CD4-positive, alpha-beta T cell treated with Interleukin-4 for 1 hour (primary cell): ENCODE measurements around the gene TPSAB1.
"Not testable (repeated sequence)": the region's sequence is repeated elsewhere in the genome, so short reads cannot be mapped to it uniquely, and the experiment has no call there.

Source experiments
- DNase-seq, 2 donors: peaks; one replicate each; pipeline ENCODE4 v3.0.0-alpha.2; 2020 to 2022

The TPSAB1 gene

GRCh38 chr16:1240436-1240835, at the start of gene TPSAB1:
TSS of gene TPSAB1 (plus strand) at chr16:1240705. CDS start at chr16:1240939, 234 bp downstream.
- DNase-seq = not testable (repeated sequence)

GRCh38 chr16:1190789-1191188, 49.7 kb upstream of the TPSAB1 start:
- DNase-seq = not testable (repeated sequence)

GRCh38 chr16:1192384-1193073, 48.0 kb upstream of the TPSAB1 start:
- DNase-seq = no peak

GRCh38 chr16:1193143-1193824, 47.2 kb upstream of the TPSAB1 start:
- DNase-seq = no peak

DNA sequence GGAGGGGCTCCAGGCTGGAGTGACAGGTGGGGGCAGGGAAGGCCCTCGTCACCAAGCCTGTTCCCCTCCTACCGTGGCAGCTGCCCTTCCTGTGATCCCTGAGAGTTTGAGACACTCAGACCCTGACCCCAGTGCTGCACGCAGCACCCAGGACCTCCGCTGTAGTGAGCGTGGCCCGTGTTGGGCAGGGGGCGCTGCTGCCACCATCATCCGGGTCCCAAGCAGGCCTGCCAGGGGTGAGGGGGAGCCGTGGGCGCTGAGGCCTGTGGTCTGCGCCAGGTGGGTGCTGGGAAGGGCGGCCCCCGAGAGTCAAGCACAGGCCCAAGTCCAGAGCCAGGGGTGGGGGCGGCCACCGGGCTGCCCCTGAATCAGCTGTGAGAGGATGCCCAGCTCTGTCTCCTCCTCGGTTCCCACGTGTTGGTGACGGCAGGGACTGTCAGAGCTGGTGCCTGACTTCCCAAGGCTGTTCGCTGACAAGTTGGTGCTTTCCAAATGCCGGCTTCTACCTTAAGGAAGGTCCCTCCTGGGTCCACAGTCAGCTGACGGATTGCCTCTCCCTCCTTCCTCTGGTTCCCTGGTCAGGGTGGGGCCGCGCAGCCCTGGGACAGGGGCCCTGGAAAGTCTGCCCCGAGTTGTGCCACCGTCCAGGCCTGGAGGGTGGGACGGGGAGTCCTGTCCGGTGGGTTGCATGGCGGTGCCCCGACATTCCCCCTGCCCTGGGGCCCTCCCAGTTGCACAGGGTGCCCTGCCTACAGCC, 46.5 kb upstream of the TPSAB1 start:
- no peak for DNase-seq

DNA sequence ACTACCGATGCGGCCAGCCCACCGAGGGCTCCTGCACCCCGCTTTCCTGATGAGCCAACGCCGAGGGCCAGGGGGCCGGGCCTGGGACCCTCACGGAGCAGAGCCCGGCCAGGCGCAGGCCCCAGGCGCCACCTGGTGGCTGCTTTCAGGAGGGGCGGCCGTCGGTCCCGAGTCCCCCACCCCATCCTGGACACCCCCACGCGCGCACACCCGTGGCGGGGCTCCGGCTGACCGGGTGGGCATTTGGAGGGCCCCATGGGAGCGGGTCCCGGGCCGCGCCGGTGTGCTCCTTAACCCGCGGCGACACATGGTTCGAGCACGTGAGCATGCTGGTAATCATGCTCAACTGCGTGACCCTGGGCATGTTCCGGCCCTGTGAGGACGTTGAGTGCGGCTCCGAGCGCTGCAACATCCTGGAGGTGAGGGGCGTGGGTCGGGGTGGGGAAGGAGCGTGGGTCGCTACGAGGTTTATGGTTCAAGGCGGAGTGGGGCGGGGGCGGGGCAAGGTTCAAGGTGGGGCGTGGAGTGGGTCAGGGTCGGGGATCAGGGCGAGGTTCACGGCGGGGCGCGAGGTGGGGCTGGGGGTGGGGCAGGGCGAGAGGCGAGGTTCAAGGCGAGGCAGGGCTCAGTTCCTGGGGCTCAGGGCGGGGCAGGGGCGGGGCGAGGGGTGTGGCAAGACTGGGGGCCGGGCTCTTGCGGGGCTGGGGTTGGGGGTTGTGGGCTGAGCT, 45.7 kb upstream of the TPSAB1 start:
- DNase-seq = peak in 1 of 2 donors; percentile 7

DNA sequence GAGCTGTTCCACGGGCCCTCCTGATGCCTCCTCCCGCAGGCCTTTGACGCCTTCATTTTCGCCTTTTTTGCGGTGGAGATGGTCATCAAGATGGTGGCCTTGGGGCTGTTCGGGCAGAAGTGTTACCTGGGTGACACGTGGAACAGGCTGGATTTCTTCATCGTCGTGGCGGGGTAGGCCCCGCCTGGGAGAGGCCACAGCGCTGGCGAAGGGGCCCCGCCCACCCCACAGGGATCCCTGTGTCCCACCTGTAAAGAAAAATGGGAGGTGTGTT, 45.2 kb upstream of the TPSAB1 start:
- DNase-seq = no peak

DNA sequence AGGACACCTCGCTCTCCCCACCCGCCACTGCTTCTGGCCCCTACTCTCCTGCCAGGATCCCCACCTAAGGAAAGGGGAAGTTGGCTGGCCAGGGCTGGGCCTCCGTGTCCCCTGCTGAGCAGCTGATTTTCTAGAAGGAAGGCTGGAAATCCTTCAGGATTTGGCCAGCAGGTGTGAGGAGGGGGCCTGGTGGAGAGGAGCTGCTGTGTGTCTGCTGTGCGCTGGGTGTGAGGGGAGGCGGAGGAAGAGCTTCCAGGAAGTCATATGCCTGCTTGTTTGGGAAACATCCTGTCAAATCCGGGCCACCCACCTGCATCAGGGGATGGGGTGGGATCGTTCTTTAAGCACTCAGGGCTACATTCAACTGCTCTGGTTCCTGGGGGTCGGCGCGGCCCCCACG, 44.0 kb upstream of the TPSAB1 start:
- no peak for DNase-seq

GRCh38 chr16:1197237-1197866, 43.2 kb upstream of the TPSAB1 start:
- DNase-seq = no peak

DNA sequence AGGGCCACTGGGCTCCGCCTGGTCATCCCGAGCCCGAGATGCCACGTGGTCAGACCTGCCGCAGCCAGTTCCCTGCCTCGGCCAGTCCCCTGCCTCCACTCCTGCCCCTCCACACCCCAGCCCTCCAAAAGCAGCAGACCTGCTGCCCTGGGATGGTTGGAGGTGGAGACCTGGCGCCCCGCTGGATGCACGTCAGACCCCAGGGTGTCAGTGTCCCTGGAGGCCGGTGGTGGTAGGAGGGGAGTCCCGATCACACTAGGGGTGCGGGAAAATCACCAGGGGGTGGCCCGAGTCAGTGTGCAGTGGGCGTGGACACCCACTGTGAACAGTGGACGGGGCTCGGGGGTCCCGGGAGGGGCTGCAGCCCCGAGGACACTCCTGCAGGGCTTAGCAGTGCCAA, 42.3 kb upstream of the TPSAB1 start:
- no peak for DNase-seq

GRCh38 chr16:1198671-1199346, 41.7 kb upstream of the TPSAB1 start:
- not testable (repeated sequence) for DNase-seq

- no peak for DNase-seq
These were observed 41.0 kb upstream of the TPSAB1 start for GRCh38 chr16:1199347-1200013.

DNA sequence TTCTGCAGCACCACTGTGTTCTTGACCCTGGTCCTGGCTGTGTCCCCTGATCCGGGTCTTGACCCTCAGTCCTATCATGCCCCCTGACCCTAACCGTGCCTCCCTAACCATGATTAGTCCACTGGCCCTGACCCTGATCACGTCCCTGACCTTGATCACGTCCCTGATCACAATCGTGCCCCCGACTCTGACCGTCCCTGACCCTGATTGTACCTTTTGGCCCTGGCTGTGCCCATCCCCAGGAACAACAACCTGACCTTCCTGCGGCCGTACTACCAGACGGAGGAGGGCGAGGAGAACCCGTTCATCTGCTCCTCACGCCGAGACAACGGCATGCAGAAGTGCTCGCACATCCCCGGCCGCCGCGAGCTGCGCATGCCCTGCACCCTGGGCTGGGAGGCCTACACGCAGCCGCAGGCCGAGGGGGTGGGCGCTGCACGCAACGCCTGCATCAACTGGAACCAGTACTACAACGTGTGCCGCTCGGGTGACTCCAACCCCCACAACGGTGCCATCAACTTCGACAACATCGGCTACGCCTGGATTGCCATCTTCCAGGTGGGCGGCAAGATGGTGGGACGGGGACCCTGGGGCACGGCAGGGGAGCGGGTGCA, 40.4 kb upstream of the TPSAB1 start:
- no peak for DNase-seq

GRCh38 chr16:1201444-1201843, 39.1 kb upstream of the TPSAB1 start:
- DNase-seq = no peak

GRCh38 chr16:1202274-1202673, 38.2 kb upstream of the TPSAB1 start:
- DNase-seq = no peak

DNA sequence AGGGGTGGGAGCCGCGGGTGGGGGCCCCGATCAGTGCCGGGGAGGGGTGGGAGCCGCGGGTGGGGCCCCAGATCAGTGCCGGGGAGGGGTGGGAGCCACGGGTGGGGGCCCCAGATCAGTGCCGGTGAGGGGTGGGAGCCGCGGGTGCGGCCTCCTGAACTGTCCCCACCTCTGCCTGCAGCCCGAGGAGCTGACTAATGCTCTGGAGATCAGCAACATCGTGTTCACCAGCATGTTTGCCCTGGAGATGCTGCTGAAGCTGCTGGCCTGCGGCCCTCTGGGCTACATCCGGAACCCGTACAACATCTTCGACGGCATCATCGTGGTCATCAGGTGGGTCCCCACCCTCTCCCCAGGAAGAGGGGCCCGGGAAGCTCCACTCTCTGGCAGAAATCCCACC, 35.6 kb upstream of the TPSAB1 start:
- DNase-seq = no peak

DNA sequence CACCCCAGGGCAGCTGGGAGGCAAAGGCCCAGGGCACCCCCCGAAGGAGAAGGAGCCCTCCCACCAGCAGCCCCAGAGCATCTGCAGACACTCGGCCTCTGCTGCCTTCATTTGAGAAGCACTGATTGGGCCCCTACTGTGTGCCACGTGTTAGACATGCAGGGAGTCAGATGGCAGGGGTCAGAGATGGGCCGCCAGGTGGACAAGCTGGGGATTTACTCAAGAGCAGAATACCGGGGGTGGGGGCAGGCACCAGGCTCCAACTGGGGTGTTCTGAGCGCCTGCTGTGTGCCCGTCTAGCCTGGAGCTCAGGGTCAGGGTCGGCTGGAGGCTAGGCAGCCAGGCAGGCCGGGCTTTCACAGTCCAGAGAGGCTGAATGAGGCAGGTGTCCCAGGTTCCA, 34.2 kb upstream of the TPSAB1 start:
- DNase-seq = no peak

GRCh38 chr16:1206786-1207185, 33.7 kb upstream of the TPSAB1 start:
- DNase-seq = peak in 1 of 2 donors; percentile 23

GRCh38 chr16:1208239-1208830, 32.2 kb upstream of the TPSAB1 start:
- peak in 1 of 2 donors; percentile 14 for DNase-seq

DNA sequence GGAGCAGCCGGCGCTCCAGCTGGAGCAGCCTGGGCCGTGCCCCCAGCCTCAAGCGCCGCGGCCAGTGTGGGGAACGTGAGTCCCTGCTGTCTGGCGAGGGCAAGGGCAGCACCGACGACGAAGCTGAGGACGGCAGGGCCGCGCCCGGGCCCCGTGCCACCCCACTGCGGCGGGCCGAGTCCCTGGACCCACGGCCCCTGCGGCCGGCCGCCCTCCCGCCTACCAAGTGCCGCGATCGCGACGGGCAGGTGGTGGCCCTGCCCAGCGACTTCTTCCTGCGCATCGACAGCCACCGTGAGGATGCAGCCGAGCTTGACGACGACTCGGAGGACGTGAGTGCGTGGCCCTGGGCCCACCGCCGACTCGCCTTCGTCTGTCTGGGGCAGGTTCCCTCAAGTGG, 31.4 kb upstream of the TPSAB1 start:
- DNase-seq = no peak

DNA sequence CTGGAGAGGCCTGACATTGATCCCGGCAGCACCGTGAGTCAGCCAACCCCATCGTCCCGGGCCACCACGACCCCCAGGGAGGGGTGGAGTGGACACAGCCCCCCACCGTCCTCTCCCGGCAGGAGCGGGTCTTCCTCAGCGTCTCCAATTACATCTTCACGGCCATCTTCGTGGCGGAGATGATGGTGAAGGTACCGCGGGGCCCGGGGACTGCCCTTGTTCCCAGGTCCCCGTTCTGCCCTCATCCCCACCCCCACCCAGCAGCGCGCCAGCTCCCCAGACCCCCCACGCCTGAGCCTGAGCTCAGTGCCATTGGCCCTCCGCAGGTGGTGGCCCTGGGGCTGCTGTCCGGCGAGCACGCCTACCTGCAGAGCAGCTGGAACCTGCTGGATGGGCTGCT, 30.0 kb upstream of the TPSAB1 start:
- no peak for DNase-seq
